Measurements from ENCODE around the gene DMD.
"Not testable (repeated sequence)": the region's sequence is repeated elsewhere in the genome, so short reads cannot be mapped to it uniquely, and the experiment has no call there.

The DMD gene

GRCh38 chrX:32788936-32789335, 422.4 kb downstream of the DMD start:
- H3K36me3 ChIP-seq (ENCODE audit: control insufficient read depth, insufficient read depth, low read length): no peaks in the 10 kb centered on the region
- no peak overlapping the region for H3K4me3 ChIP-seq (ENCODE audit: extremely low read depth, insufficient read depth, low read length, poor library complexity, severe bottlenecking)

GRCh38 chrX:32780109-32780508, 431.2 kb downstream of the DMD start:
- Histone ChIP-seq H3K36me3 (ENCODE audit: control insufficient read depth, insufficient read depth, low read length) (no peaks in the 10 kb centered on the region), H3K27ac (ENCODE audit: low read depth, low read length, severe bottlenecking) (no peak overlapping the region), H3K4me1 (ENCODE audit: control insufficient read depth, insufficient read depth, low read length, poor library complexity, severe bottlenecking) (no peaks in the 10 kb centered on the region), H3K4me3 (ENCODE audit: extremely low read depth, insufficient read depth, low read length, poor library complexity, severe bottlenecking) (no peak overlapping the region), H3K9me3 (ENCODE audit: control insufficient read depth, low read length) (no peaks in the 10 kb centered on the region)
- WGBS, 2 experiments (ENCODE audit: insufficient coverage in 2 of 2): no CpG with 5 or more reads among the region's 4 CpGs

More at GRCh38 chrX:32788936-32789335, 422.4 kb downstream of the DMD start:
- Histone ChIP-seq H3K27ac (ENCODE audit: low read depth, low read length, severe bottlenecking) (no peak overlapping the region), H3K4me1 (ENCODE audit: control insufficient read depth, insufficient read depth, low read length, poor library complexity, severe bottlenecking) (no peaks in the 10 kb centered on the region), H3K9me3 (ENCODE audit: control insufficient read depth, low read length) (no peaks in the 10 kb centered on the region)
- no CpG with 5 or more reads among the region's 1 CpG for WGBS, 2 experiments (ENCODE audit: insufficient coverage in 2 of 2)

GRCh38 chrX:32778965-32779364, 432.4 kb downstream of the DMD start:
- Histone ChIP-seq H3K4me1 (ENCODE audit: control insufficient read depth, insufficient read depth, low read length, poor library complexity, severe bottlenecking) (no peaks in the 10 kb centered on the region), H3K36me3 (ENCODE audit: control insufficient read depth, insufficient read depth, low read length) (no peaks in the 10 kb centered on the region), H3K27ac (ENCODE audit: low read depth, low read length, severe bottlenecking) (no peak overlapping the region), H3K4me3 (ENCODE audit: extremely low read depth, insufficient read depth, low read length, poor library complexity, severe bottlenecking) (no peak overlapping the region), H3K9me3 (ENCODE audit: control insufficient read depth, low read length) (no peaks in the 10 kb centered on the region)
- whole genome bisulfite sequencing, 2 experiments (ENCODE audit: insufficient coverage in 2 of 2): no CpG with 5 or more reads among the region's 4 CpGs

GRCh38 chrX:32774966-32775365, 436.4 kb downstream of the DMD start:
- Histone ChIP-seq H3K4me1 (ENCODE audit: control insufficient read depth, insufficient read depth, low read length, poor library complexity, severe bottlenecking) (no peaks in the 10 kb centered on the region), H3K36me3 (ENCODE audit: control insufficient read depth, insufficient read depth, low read length) (no peaks in the 10 kb centered on the region), H3K4me3 (ENCODE audit: extremely low read depth, insufficient read depth, low read length, poor library complexity, severe bottlenecking) (no peak overlapping the region), H3K27ac (ENCODE audit: low read depth, low read length, severe bottlenecking) (no peak overlapping the region), H3K9me3 (ENCODE audit: control insufficient read depth, low read length) (no peaks in the 10 kb centered on the region)
- 100% methylated on average over 1 to 3 of the region's 3 CpGs for WGBS, 2 experiments (ENCODE audit: insufficient coverage in 2 of 2)

GRCh38 chrX:32749070-32749469, 462.3 kb downstream of the DMD start:
- H3K27ac ChIP-seq (ENCODE audit: low read depth, low read length, severe bottlenecking): no peak overlapping the region
- H3K4me1 ChIP-seq (ENCODE audit: control insufficient read depth, insufficient read depth, low read length, poor library complexity, severe bottlenecking): no peaks in the 10 kb centered on the region
- no peaks in the 10 kb centered on the region for H3K36me3 ChIP-seq (ENCODE audit: control insufficient read depth, insufficient read depth, low read length)
- H3K4me3 ChIP-seq (ENCODE audit: extremely low read depth, insufficient read depth, low read length, poor library complexity, severe bottlenecking): no peak overlapping the region
- WGBS, 2 experiments (ENCODE audit: insufficient coverage in 2 of 2): no CpG with 5 or more reads among the region's 1 CpG
- no peaks in the 10 kb centered on the region for H3K9me3 ChIP-seq (ENCODE audit: control insufficient read depth, low read length)

- no CpG with 5 or more reads among the region's 2 CpGs for WGBS, 2 experiments (ENCODE audit: insufficient coverage in 2 of 2)
- Histone ChIP-seq H3K27ac (ENCODE audit: low read depth, low read length, severe bottlenecking) (no peak overlapping the region), H3K36me3 (ENCODE audit: control insufficient read depth, insufficient read depth, low read length) (no peaks in the 10 kb centered on the region), H3K4me3 (ENCODE audit: extremely low read depth, insufficient read depth, low read length, poor library complexity, severe bottlenecking) (no peak overlapping the region), H3K9me3 (ENCODE audit: control insufficient read depth, low read length) (no peaks in the 10 kb centered on the region), H3K4me1 (ENCODE audit: control insufficient read depth, insufficient read depth, low read length, poor library complexity, severe bottlenecking) (no peaks in the 10 kb centered on the region)
These were observed 466.0 kb downstream of the DMD start for GRCh38 chrX:32745323-32745722.

GRCh38 chrX:32744921-32745320, 466.4 kb downstream of the DMD start:
- H3K27ac ChIP-seq (ENCODE audit: low read depth, low read length, severe bottlenecking): no peak overlapping the region
- no peaks in the 10 kb centered on the region for H3K36me3 ChIP-seq (ENCODE audit: control insufficient read depth, insufficient read depth, low read length)
- no peaks in the 10 kb centered on the region for H3K4me1 ChIP-seq (ENCODE audit: control insufficient read depth, insufficient read depth, low read length, poor library complexity, severe bottlenecking)
- WGBS, 2 experiments (ENCODE audit: insufficient coverage in 2 of 2): no CpG with 5 or more reads among the region's 1 CpG
- H3K9me3 ChIP-seq (ENCODE audit: control insufficient read depth, low read length): no peaks in the 10 kb centered on the region
- H3K4me3 ChIP-seq (ENCODE audit: extremely low read depth, insufficient read depth, low read length, poor library complexity, severe bottlenecking): no peak overlapping the region

- Histone ChIP-seq H3K4me1 (ENCODE audit: control insufficient read depth, insufficient read depth, low read length, poor library complexity, severe bottlenecking) (no peaks in the 10 kb centered on the region), H3K9me3 (ENCODE audit: control insufficient read depth, low read length) (no peaks in the 10 kb centered on the region), H3K36me3 (ENCODE audit: control insufficient read depth, insufficient read depth, low read length) (no peaks in the 10 kb centered on the region), H3K4me3 (ENCODE audit: extremely low read depth, insufficient read depth, low read length, poor library complexity, severe bottlenecking) (no peak overlapping the region), H3K27ac (ENCODE audit: low read depth, low read length, severe bottlenecking) (no peak overlapping the region)
- WGBS, 2 experiments (ENCODE audit: insufficient coverage in 2 of 2): 100% methylated on average over 1 of the region's 3 CpGs; no CpG with 5 or more reads in 1 of the 2 experiments
These were observed 469.4 kb downstream of the DMD start for GRCh38 chrX:32741910-32742309.

GRCh38 chrX:32708542-32708941, 502.8 kb downstream of the DMD start:
- Histone ChIP-seq H3K4me3 (ENCODE audit: extremely low read depth, insufficient read depth, low read length, poor library complexity, severe bottlenecking) (no peak overlapping the region), H3K9me3 (ENCODE audit: control insufficient read depth, low read length) (no peaks in the 10 kb centered on the region), H3K27ac (ENCODE audit: low read depth, low read length, severe bottlenecking) (no peak overlapping the region), H3K36me3 (ENCODE audit: control insufficient read depth, insufficient read depth, low read length) (no peaks in the 10 kb centered on the region), H3K4me1 (ENCODE audit: control insufficient read depth, insufficient read depth, low read length, poor library complexity, severe bottlenecking) (no peaks in the 10 kb centered on the region)
- WGBS, 2 experiments (ENCODE audit: insufficient coverage in 2 of 2): 100% methylated on average over 1 of the region's 4 CpGs; no CpG with 5 or more reads in 1 of the 2 experiments

GRCh38 chrX:32705385-32705784, 506.0 kb downstream of the DMD start:
- 100% methylated on average over 1 of the region's 9 CpGs for WGBS, 2 experiments (ENCODE audit: insufficient coverage in 2 of 2)
- H3K27ac ChIP-seq (ENCODE audit: low read depth, low read length, severe bottlenecking); H3K9me3 ChIP-seq (ENCODE audit: control insufficient read depth, low read length); H3K4me3 ChIP-seq (ENCODE audit: extremely low read depth, insufficient read depth, low read length, poor library complexity, severe bottlenecking); H3K4me1 ChIP-seq (ENCODE audit: control insufficient read depth, insufficient read depth, low read length, poor library complexity, severe bottlenecking); H3K36me3 ChIP-seq (ENCODE audit: control insufficient read depth, insufficient read depth, low read length): not testable (repeated sequence)

- Histone ChIP-seq H3K9me3 (ENCODE audit: control insufficient read depth, low read length) (no peaks in the 10 kb centered on the region), H3K4me1 (ENCODE audit: control insufficient read depth, insufficient read depth, low read length, poor library complexity, severe bottlenecking) (no peaks in the 10 kb centered on the region)
- no CpG with 5 or more reads among the region's 1 CpG for WGBS, 2 experiments (ENCODE audit: insufficient coverage in 2 of 2)
These were observed 524.0 kb downstream of the DMD start for GRCh38 chrX:32687379-32687778.

More at GRCh38 chrX:32687379-32687778, 524.0 kb downstream of the DMD start:
- no peak overlapping the region for H3K27ac ChIP-seq (ENCODE audit: low read depth, low read length, severe bottlenecking)
- no peaks in the 10 kb centered on the region for H3K36me3 ChIP-seq (ENCODE audit: control insufficient read depth, insufficient read depth, low read length)
- no peak overlapping the region for H3K4me3 ChIP-seq (ENCODE audit: extremely low read depth, insufficient read depth, low read length, poor library complexity, severe bottlenecking)

Data from mesodermal cell (in vitro differentiated cells).